NCI-H2171 (cell line): ENCODE data around the gene POU6F2.
"Not testable (repeated sequence)": the region's sequence is repeated elsewhere in the genome, so short reads cannot be mapped to it uniquely, and the experiment has no call there.

ENCODE experiments used
- DNase-seq: peaks from one replicate; lab custom pipeline; 2025; lab: John Stamatoyannopoulos, UW

The POU6F2 gene

DNA sequence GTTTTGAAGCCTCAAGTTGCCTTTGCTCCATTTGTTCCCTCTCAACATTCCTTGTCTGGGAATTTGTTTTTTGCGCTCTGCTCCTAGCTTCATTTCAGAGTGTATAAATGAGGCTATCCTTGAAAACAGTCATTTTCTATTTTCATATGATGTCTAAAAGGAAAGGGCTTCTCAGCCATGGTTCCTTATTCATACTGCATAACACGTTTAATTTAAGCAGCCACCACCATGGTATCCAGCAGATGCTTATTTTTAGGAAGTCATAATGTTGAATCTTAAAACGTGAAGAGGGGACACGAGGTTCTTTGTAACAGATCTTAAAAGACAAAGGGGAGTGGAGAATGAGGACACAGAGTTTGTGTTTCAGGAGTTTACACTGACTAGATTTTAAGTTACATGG, 14.5 kb downstream of the POU6F2 start:
- DNase-seq = no peak

DNA sequence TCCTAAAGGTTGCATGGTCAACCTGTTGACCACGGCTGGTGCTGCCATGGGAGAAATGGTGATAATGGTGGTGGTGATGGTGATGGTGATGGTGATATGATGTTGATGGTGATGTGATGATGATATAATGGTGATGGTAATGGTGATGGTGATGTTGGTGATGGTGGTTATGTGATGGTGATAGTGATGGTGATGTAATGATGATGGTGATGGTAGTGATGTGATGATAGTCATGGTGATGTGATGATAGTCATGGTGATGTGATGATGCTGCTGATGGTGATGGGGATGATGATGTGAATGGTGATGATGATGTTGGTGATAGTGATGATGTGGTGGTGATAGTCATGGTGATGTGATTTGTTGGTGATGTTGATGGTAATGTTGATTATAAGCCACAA, 23.9 kb downstream of the POU6F2 start:
- DNase-seq = no peak

DNA sequence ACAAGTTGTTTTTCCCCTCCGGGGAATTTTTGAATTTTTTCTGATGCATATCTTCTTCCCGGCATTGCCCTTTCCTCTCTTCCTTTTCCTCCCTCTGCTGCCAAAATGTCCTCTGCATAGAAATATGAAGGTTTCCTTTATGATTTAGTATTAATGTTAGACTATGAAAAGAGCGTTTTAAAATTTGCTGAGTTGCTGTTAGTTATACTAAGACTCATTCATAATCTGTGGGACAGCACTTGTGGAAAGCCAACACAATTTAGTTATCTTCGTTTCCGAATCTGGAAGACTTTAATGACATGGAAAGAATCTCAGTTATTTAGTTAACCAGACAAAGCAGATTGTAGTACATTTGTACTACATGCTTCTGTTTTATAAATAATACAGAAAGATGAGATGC, 25.0 kb downstream of the POU6F2 start:
- DNase-seq = no peak

DNA sequence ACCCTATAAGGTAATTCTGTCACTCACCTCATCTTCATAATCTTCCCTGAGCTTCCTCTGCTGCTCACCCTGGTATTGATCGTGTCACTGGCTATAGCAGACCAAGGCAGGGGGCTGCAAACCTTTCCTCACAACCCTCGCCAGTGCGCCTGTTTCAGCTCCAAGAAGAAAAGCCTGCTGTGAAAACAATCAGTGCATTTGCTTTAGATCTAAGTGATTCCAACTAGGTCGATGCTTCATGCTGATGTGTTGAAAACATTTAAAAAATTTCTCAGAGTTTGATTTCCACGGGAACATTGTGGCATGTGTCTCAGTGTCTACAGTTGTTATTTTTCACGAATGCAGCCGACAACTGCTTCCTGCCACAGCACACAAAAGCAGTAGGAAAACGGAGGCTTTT, 27.3 kb downstream of the POU6F2 start:
- DNase-seq = no peak

DNA sequence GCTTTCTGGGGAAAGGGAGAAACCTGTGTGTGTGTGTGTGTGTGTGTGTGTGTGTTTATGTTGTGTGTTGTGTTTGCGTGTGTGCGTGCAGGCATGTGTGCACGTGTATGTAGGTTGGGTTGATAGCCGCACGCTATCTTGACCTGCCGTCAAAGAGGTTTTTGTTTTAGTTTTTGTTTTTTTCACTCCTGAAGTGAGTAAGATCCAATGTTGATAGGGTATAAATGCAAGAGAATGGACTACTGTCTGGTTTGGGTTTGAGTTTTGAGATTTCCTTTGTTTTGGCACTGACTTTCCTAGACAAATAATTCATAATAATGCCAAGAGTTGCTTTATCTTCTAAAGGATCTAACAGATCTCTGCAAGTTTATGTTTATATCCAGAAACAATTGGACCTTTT, 27.8 kb downstream of the POU6F2 start:
- no peak for DNase-seq

DNA sequence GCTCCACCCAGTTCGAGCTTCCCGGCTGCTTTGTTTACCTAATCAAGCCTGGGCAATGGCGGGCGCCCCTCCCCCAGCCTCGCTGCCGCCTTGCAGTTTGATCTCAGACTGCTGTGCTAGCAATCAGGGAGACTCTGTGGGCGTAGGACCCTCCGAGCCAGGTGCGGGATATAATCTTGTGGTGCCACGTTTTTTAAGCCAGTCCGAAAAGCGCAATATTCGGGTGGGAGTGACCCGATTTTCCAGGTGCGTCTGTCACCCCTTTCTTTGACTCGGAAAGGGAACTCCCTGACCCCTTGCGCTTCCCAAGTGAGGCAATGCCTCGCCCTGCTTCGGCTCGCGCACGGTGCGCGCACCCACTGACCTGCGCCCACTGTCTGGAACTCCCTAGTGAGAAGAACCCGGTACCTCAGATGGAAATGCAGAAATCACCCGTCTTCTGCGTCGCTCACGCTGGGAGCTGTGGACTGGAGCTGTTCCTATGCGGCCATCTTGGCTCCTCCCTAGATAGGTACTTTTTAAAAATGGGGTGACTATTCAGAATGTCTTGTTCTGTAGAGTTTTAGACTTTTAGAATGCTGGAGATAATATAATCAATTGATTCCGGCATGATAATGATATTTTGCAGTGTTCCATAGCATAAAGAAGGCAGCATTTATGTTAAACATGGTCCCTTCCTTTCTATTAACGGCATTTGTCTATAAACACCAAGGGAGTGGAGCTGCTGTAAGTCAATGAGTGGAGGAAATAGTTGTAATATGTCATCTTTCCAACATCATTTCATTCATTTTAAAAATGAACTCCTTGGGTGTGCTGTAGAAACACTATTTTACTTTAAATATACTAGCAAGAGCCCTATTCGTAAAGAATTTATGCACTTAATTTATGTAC, 35.6 kb downstream of the POU6F2 start:
- DNase-seq = not testable (repeated sequence)

DNA sequence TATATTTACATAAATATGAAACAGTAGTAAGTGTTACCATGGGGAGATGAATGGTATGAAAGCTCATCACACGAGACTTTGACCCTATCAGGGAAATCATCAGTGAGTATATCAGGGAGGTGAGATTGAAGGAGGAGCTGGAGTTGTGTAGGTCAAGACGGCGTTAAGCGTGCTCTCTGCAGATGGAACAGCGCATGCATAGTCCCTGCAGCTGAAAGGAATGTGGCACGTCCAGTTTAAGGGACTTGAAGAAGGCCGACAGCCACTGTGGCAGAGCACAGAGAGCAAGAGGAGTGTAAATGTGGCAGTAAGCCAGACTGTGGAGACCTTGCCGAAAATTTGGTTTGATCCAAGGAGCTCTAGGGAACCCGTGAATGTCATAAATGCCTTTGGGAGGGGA, 38.9 kb downstream of the POU6F2 start:
- no peak for DNase-seq

DNA sequence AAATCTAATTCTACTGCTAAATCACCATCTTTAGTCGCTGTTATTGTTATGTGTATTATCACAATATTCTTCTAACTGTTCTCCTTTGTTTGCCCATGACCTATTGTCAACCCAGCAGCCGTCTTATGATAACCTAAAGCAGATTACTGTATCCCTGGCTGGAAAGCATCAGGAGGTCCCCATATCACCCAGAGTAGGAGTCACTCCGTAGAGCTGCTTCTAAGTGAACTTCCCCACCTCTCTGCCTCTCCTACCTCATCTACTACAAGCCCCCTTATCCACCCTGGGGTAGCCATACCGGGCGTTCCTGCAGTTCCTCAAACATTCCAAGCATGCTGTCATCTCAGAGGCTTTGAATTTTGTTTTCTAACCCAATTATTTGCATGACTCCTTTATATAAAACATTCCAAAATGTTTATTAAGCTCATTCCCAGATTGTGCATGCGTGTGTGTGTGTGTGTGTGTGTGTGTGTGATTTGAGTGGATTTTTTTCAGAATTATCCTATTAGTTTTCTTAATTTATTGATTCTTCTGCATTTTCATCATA, 39.7 kb downstream of the POU6F2 start:
- no peak for DNase-seq

DNA sequence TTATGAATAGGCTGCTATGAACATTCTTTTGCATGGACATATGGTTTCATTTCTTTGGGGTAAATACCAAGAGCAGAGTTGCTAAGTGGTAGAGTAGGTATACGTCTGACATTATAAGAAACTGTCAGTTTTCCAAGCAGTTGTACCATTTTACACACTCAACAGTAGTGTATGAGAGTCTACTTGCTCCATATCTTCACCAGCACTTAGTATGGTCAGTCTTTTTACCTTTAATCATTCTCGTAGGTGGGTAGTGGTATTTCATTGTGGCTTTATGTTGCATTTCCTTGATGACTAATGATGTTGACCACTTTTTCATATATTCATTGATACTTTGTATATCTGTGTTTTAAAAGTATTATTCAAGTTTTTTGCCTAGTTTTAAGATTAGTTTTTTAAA, 45.1 kb downstream of the POU6F2 start:
- no peak for DNase-seq

DNA sequence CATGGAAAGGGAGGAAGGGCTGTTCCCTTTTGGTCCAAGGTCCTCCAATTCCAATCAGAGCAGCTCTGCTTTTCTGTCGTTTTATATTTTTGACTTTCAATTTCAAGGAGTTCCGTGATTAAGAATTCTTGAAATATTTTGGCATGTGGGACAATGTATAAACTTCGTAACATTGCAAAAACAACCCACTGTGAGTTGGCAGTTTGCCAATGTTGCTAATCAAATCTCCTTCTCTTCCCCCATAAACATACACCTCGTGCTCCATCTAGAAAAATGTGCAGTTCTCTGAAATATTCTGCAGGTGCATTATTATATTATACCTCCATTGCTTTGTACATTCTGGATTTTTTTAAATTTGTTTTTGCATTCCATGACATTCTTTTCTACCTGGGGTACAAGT, 49.8 kb downstream of the POU6F2 start:
- DNase-seq = no peak

DNA sequence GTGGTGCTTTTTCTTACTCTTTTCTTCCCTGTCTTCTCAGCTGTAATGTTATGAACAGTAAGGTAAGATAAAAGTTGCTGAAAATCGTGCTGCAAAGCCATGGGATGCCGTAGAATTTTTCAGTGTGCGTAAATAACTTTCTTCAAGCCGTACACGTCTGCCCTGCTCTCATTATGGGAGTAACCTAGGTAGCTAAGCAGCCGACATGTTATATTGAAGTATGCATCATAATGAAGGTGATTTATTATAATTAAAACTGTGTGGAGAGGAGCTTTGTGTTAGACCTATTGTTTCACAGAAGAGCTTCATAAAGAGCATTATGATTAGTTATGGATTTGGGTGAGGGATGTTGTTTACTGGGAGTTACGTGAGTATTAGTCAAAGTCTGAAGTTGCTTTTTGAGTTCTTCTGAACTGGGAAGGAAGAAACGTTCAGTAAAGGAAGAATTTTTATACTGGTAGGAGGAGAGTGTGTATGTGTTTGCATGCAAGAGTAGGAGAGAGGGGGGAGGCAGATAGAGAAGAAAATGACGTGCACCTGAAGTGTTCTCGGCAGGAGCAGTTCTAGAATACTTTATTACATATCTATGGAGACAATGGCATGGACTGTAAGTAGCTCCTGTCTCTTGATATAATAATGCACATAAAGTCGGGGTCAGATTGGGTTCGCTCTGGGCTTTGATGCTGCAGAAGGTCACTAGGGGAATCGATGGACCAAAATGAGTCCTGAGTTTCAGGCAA, 56.3 kb downstream of the POU6F2 start:
- DNase-seq = no peak

DNA sequence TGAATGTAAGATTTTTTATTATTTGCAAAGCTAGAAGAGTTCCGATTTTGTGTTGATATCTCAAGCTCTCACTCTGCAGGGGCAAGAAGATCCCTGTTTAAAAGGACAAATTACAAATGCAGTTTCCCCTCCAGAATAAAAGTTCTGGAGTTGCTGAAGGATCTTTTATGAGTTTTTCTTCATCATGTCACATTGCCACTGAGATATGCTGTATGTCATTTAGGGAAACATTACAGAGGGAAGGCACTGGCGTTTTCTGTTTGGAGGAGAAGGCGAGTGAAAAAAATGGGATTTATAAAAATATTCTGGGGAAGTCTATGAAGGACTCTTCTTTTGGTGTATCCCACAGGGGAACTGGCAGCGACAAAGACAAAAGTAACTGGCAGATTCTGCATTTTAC, 57.4 kb downstream of the POU6F2 start:
- no peak for DNase-seq

DNA sequence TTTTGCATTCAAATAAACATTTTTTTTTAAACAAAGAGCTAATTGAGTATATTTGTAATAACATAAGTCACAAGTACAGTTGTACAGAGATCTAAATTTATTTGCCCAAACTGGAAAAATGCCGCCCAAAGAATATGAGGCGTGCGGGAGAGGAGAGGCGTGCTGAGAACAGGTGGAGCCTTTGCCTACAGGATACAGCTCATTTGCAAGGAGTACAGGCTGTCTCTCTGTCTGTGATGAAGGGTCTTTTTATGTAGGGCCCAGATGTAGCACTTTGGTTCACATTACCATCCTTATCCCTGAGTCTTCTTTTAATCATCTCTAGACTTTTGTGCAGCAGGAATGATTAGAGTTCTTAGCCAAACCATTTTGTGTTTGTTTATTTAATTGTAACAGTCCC, 58.2 kb downstream of the POU6F2 start:
- no peak for DNase-seq

DNA sequence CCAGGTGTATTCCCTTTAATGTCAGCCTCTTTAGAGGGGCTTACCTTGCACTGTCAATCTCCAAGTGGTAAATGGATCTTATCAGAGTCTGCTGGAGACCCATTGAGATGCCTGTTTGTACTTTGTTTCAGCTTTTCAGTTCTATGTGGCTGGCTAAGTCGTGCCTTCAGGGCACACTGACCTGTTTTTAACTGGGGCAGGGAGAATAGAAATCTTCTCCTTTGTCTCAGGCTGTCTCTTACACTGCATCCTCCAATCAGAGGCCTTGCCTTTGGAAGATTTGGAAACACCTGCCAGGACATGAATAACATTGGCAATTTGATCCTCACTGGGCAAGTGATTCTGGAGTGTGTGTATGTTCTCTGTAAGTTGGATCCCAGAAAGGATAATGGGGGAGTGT, 65.0 kb downstream of the POU6F2 start:
- peak; percentile 44 for DNase-seq

DNA sequence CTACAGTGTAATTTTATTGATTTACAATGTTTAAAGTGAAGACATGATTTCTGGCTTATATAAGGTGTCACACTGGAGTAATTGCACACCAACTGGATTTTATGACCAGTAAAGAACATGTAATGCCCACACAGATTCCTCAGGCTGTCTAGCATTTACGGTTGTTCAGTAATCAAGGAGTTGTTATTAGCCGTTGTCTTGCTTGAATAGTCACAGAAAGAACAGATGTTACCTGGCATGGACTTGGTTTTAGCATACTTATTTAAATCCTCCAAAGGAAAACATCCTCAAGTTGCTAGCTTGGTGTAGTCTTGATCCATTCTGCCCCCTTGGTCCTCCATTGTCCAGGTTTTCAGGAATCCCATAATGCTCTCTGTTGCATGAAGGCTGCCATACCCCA, 65.8 kb downstream of the POU6F2 start:
- no peak for DNase-seq

DNA sequence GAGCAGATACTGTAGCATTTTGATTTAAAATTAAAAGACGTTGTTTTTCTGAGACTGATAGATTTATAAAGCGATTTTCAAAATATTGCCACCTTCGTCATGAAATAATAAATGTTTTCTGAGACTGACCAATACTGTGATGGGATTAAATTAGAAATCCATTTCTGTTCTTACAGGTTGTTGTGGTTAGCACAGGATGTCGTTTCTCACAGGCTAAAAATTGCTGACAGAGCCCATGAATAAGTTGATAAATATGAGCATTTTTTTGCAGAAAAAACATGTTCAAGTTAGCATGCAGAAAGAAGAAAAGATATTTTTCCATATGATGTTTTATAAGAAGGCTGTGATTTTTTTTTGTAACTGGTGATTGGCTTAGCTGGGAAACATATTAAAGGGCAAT, 66.8 kb downstream of the POU6F2 start:
- no peak for DNase-seq

DNA sequence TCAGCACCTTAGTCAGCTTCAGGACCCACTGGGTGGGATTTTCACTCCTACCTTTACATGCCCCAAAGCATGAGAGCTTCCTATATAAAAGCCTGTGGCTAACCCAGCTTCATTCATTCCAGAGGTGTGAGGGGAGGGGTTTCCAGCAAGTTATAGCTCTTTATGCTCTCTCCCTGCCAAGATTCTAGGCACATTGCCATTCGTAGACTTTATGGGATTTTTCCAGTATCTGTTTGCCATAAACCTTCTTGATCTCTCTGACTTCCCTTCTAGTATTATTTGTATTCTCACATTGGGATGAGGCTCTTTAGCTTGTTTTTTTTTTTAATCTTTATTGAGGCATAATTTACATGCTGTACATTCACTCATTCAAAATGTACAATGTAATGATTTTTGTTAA, 67.5 kb downstream of the POU6F2 start:
- DNase-seq = no peak

DNA sequence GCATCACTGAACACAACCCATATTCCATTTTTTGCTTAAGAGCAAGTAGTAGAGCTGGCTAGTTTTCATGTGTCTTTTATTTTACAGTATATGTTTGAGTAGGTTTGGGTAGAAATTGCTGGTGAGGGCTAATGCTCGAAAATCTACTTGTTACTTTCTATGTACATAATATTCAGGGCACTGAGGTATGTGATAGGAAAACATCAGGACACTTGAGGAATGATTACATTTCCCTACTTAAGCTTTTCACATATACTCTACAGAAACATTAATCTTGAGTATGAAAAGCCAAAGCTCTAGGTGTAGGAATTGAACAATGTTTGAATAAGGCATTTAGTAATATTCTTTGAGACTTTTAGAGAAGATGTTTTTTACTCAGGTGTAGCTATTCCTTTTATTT, 73.6 kb downstream of the POU6F2 start:
- DNase-seq = no peak

DNA sequence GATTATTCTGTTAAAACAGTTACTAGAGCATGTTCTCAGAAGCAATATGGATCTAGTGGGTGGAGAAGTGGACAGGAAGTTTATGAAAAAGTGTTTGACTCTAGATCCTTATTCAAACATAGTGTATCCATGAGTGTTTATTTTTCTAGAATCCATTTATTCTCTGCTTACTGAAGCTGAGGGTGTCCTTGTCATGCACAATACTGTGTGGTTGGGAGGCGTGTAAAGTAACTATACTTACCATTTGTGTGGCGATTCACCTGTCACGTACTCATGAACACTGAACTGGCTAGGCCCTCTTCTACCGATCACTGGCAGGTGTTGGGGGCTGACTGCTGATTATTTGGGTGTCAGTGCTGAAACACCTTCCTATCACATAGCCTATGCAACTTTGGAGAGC, 74.0 kb downstream of the POU6F2 start:
- DNase-seq = no peak

DNA sequence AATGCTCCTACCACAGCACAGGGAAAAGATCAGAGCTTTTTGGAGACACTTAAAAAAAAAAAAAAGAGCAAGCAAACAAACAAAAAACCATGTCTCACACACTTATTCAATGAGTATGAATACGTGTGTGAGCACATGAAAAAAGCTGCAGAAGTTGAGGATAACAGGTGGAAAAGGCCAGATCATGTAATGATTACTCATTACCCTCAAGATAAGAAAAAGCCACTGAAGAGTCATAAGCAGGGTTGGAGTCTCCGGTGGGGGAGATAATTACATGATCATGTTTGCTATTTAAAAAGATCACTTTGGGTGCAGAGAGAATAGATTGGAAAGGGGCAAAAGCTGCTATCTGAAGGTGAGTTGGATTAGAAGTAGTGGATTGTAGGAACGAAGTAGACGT, 77.0 kb downstream of the POU6F2 start:
- no peak for DNase-seq

DNA sequence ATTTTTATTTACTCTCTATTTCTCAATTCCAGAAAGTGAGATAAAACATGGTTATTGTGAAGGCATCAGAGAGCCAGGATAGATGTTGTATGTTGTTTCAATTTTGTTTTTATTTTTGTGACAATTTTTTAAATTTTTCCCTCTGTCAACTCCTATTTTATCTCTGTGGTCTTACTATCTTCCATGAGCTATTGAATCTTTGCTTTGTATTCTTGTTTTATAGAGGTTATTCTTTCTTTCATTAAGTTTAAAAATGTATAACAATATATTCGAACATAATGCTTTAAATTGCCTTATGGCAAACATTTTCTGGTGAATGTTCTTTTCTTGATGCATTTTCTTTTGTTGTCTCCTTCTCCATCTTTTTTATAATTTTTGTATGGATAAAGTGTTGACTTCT, 78.4 kb downstream of the POU6F2 start:
- no peak for DNase-seq

DNA sequence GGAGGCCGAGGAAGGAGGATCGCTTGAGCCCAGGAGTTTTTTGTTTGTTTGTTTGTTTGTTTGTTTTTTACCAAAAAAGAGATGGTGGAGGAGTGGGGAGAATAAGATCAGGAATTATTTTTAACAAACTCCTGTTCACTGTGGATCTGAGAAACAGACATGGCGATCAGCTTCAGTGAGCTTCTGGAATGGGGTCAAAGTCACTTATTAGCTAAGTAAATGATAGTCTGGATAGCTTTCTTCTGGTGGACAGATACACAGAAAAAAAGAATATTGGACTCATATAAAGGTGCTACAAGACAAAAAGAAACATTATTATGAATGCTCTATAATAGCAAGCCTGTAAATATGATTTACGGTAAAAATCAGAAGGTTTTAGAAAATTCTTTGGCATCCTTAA, 85.1 kb downstream of the POU6F2 start:
- no peak for DNase-seq

DNA sequence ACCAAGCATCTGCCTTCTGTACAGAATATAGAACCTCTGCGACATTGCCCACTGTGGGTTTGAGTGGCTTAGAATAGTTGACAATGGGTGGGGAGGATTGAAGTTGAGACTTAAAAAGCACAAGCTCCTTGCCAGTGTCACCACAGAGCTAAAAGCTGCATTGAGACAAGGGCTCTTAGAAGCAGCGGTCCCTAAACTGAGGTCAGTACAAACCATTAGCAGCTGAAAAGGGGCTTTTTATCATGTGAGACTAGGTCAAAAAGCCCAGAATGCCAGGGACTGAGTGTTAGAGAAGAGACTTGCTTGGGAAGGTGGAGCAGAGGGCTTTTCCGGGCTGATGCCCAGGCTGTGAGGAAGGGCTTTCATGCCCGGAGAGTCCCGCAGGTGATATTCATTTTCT, 91.3 kb downstream of the POU6F2 start:
- DNase-seq = no peak
